H1 (cell line): ENCODE measurements around the gene MAGI3. TPM values are rescaled to one million over a fixed set of nuclear protein-coding genes. Genes with fewer than 3 reads are reported as not detected.

Source experiments
- ATF3 ChIP-seq: IDR thresholded peaks from 2 replicates; pipeline ENCODE4 v1.6.1; 2011; ENCODE audit warnings: low read depth, mild to moderate bottlenecking, low read length; ENCODE audit not compliant: insufficient read depth
- BCL11A ChIP-seq, 2 experiments: IDR thresholded peaks; one replicate each; pipeline ENCODE4 v1.6.1; 2011; ENCODE audit warnings: low read depth in 2 of 2, low read length in 2 of 2, mild to moderate bottlenecking in 2 of 2
- CBX5 ChIP-seq: fragments of 300-800, 300-1000 bp; sonication (generic); IDR thresholded peaks from 2 replicates; pipeline ENCODE4 v1.7.1; 2016; ENCODE audit warnings: antibody characterized with exemption, low read length, low read depth
- CBX8 ChIP-seq: fragments of 300-800, 300-1000 bp; sonication (generic); IDR thresholded peaks from 2 replicates; pipeline ENCODE4 v1.7.1; 2016; ENCODE audit warnings: low read depth, low read length, borderline replicate concordance
- CEBPB ChIP-seq: IDR thresholded peaks from 2 replicates; pipeline ENCODE4 v1.6.1; 2012; ENCODE audit warnings: low read depth, low read length
- CREB1 ChIP-seq: IDR thresholded peaks from 2 replicates; pipeline ENCODE4 v1.6.1; 2012; ENCODE audit warnings: inconsistent platforms
- E2F6 ChIP-seq: IDR thresholded peaks from 2 replicates; pipeline ENCODE4 v1.6.1; 2012; ENCODE audit warnings: inconsistent platforms
- EP300 ChIP-seq, 2 experiments: IDR thresholded peaks; 1 replicate in 1 of 2; 2 replicates in 1 of 2; pipeline ENCODE4 v1.6.1; 2011 to 2012; ENCODE audit warnings: low read depth in 2 of 2, low read length in 2 of 2, mild to moderate bottlenecking in 2 of 2, borderline replicate concordance in 1 of 2, inconsistent platforms in 1 of 2, moderate library complexity in 1 of 2
- GTF2F1 ChIP-seq: IDR thresholded peaks from 2 replicates; pipeline ENCODE4 v1.6.1; 2012; ENCODE audit warnings: low read depth, low read length, improper control_type of control experiment, borderline replicate concordance
- KDM1A ChIP-seq: fragments of 200-600, 300-600 bp; sonication (generic); IDR thresholded peaks from 2 replicates; pipeline ENCODE4 v1.7.1; 2016; ENCODE audit warnings: mild to moderate bottlenecking, low read length, borderline replicate concordance
- KDM5A ChIP-seq: fragments of 200-600 bp; IDR thresholded peaks from 2 replicates; pipeline ENCODE4 v1.7.1; 2012; ENCODE audit warnings: mild to moderate bottlenecking, low read length, inconsistent platforms, mixed read lengths
- NANOG ChIP-seq: IDR thresholded peaks from 2 replicates; pipeline ENCODE4 v1.6.1; 2011; ENCODE audit warnings: low read length, low read depth, mild to moderate bottlenecking, inconsistent platforms; ENCODE audit not compliant: insufficient read depth, poor library complexity, severe bottlenecking
- RBBP5 ChIP-seq: IDR thresholded peaks from 2 replicates; pipeline ENCODE4 v1.7.1; 2012; ENCODE audit warnings: low read depth, mild to moderate bottlenecking, inconsistent platforms, low read length, moderate library complexity, borderline replicate concordance
- RXRA ChIP-seq: IDR thresholded peaks from 2 replicates; pipeline ENCODE4 v1.6.1; 2011; ENCODE audit warnings: low read depth, mild to moderate bottlenecking, low read length, moderate library complexity; ENCODE audit not compliant: insufficient read depth
- SIN3A ChIP-seq, 2 experiments: IDR thresholded peaks in 1 of 2; conservative IDR thresholded peaks in 1 of 2; 2 replicates each; pipeline ENCODE4 v1.6.1; 2011 to 2012; ENCODE audit warnings: low read length in 2 of 2, improper control_type of control experiment in 1 of 2, low read depth in 1 of 2, mild to moderate bottlenecking in 1 of 2
- SIRT6 ChIP-seq: IDR thresholded peaks from one replicate; pipeline ENCODE4 v1.7.1; 2012; ENCODE audit warnings: low read length, inconsistent platforms
- SP1 ChIP-seq: IDR thresholded peaks from 2 replicates; pipeline ENCODE4 v1.6.1; 2011; ENCODE audit warnings: low read depth, low read length
- TAF1 ChIP-seq: IDR thresholded peaks from 2 replicates; pipeline ENCODE4 v1.6.1; 2011; ENCODE audit warnings: mild to moderate bottlenecking, low read depth, low read length
- TBP ChIP-seq: IDR thresholded peaks from 2 replicates; pipeline ENCODE4 v1.6.1; 2011; ENCODE audit warnings: low read depth, low read length, improper control_type of control experiment
- TEAD4 ChIP-seq: IDR thresholded peaks from 2 replicates; pipeline ENCODE4 v1.6.1; 2012; ENCODE audit warnings: low read depth, low read length, inconsistent platforms, mixed read lengths
- USF2 ChIP-seq: IDR thresholded peaks from 2 replicates; pipeline ENCODE4 v1.6.1; 2011; ENCODE audit warnings: low read length, improper control_type of control experiment
- polyA plus RNA-seq, 7 experiments: library from polyadenylated mRNA; depleted of rRNA in 3 of 7; stranded (reverse) in 5 of 7; unstranded in 2 of 7; fragments of >200 nt in 5 of 7; fragments of 200-250 nt in 2 of 7; gene quantifications; 1 replicate in 5 of 7; 2 replicates in 1 of 7; 4 replicates in 1 of 7; pipeline versions ENCODE4 v1.2.1 to v1.2.3, GENCODE V29; 2011 to 2013; ENCODE audit warnings: missing spikeins in 2 of 7, mixed read lengths in 2 of 7
- total RNA-seq: library from RNA; stranded (reverse); fragmentation: NEBNext Ultra II Directional; extraction: Animal tissue kit (Norgen Biotek cat#: 25700); gene quantifications from 2 replicates; pipeline ENCODE4 v1.2.1, GENCODE V29; 2021

MAGI3 gene
- total and polyA plus RNA-seq, 2 of the 8 experiments (the other 6 are each of a cell fraction or from before 2014, with no cell fraction given), result 2.3 to 7.8 TPM

GRCh38 chr1:113389953-113390834 is at the start of gene MAGI3 (continued):
- TF ChIP-seq SIN3A (conservative IDR thresholded peaks at IDR 0.05 in 1 of 2, IDR thresholded peaks at IDR 0.05 in 1 of 2; ENCODE audit: low read depth in 1 of 2, low read length in 2 of 2) (peak in 1 of 2 experiments; percentile 50; a peak in 2 of 4 replicates), RXRA (no peak), CEBPB (no peak), CBX5 (no peak), CBX8 (no peak), USF2 (no peak), GTF2F1 (no peak), TBP (peak; percentile 70), BCL11A (IDR thresholded peaks at IDR 0.05; ENCODE audit: low read depth in 2 of 2, low read length in 2 of 2) (no peak), TEAD4 (no peak), KDM5A (no peak), RBBP5 (no peak), ATF3 (no peak), SP1 (peak; percentile 92), TAF1 (peak; percentile 87), SIRT6 (no peak), E2F6 (no peak; the same call in 1 of the 2 replicates), KDM1A (no peak), NANOG (no peak), EP300 (IDR thresholded peaks at IDR 0.05; ENCODE audit: borderline replicate concordance in 1 of 2, low read depth in 2 of 2, low read length in 2 of 2) (peak in 1 of 2 experiments; percentile 20; a peak in 1 of 3 replicates), CREB1 (peak; percentile 57; the same call in 1 of the 2 replicates)
